CD4-positive, CD25-positive, alpha-beta regulatory T cell (primary cell): Measurements from ENCODE around the gene APOBEC3H. TPM values are rescaled to one million over a fixed set of nuclear protein-coding genes. Genes with fewer than 3 reads are reported as not detected.

Experiments
- ATAC-seq, 2 donors: fragments of 150-1000 bp; cut with Tn5 transposase; one replicate each; pipeline ENCODE4 v1.10.0; 2021; ENCODE audit warnings: low read depth in 2 of 2, moderate number of reproducible peaks in 2 of 2, moderate library complexity in 1 of 2
- DNase-seq, 3 donors: peaks; one replicate each; pipeline versions ENCODE4 v3.0.0 to v3.0.0-alpha.2; 2012 to 2022; ENCODE audit warnings: mixed read lengths in 1 of 3
- H3K27ac ChIP-seq: one replicate; pipeline ENCODE4 v1.7.0; 2013; ENCODE audit warnings: mild to moderate bottlenecking, low read length; ENCODE audit not compliant: insufficient read depth, poor library complexity, severe bottlenecking
- H3K27me3 ChIP-seq: one replicate; pipeline ENCODE4 v1.7.0; 2013; ENCODE audit warnings: low read length; ENCODE audit not compliant: control insufficient read depth, insufficient read depth
- H3K36me3 ChIP-seq: one replicate; pipeline ENCODE4 v1.7.0; 2013; ENCODE audit warnings: mild to moderate bottlenecking, low read length, moderate library complexity; ENCODE audit not compliant: control insufficient read depth, insufficient read depth
- H3K4me1 ChIP-seq: 2 replicates; pipeline ENCODE4 v1.7.0; 2013; ENCODE audit warnings: mild to moderate bottlenecking, low read length; ENCODE audit not compliant: insufficient read depth, control insufficient read depth, poor library complexity, severe bottlenecking
- H3K4me3 ChIP-seq: one replicate; pipeline ENCODE4 v1.7.0; 2013; ENCODE audit warnings: low read depth, mild to moderate bottlenecking, low read length, moderate library complexity
- H3K9me3 ChIP-seq, 2 experiments: 1 replicate in 1 of 2; 2 replicates in 1 of 2; pipeline ENCODE4 v1.7.0; 2013; ENCODE audit warnings: low read length in 2 of 2, mild to moderate bottlenecking in 1 of 2, moderate library complexity in 1 of 2; ENCODE audit not compliant: control insufficient read depth in 2 of 2
- H3K27ac Mint-ChIP-seq, 3 donors: one replicate each; pipeline ENCODE4 v1.8.0; 2020 to 2022; ENCODE audit warnings: mild to moderate bottlenecking in 3 of 3, mixed read lengths in 3 of 3, moderate library complexity in 2 of 3
- H3K27me3 Mint-ChIP-seq: one replicate; pipeline ENCODE4 v1.8.0; 2022; ENCODE audit warnings: mild to moderate bottlenecking, mixed read lengths
- H3K36me3 Mint-ChIP-seq: one replicate; pipeline ENCODE4 v1.8.0; 2020; ENCODE audit warnings: mixed read lengths
- H3K4me1 Mint-ChIP-seq, 4 donors: one replicate each; pipeline ENCODE4 v1.8.0; 2020 to 2022; ENCODE audit warnings: mixed read lengths in 4 of 4, mild to moderate bottlenecking in 1 of 4
- H3K4me3 Mint-ChIP-seq, 4 donors: one replicate each; pipeline ENCODE4 v1.8.0; 2020 to 2022; ENCODE audit warnings: mild to moderate bottlenecking in 4 of 4, mixed read lengths in 4 of 4, moderate library complexity in 3 of 4
- H3K9me3 Mint-ChIP-seq, 7 donors: one replicate each; pipeline ENCODE4 v1.8.0; 2020 to 2022; ENCODE audit warnings: mixed read lengths in 7 of 7, mild to moderate bottlenecking in 3 of 7, moderate library complexity in 2 of 7
- polyA plus RNA-seq, 4 donors: library from polyadenylated mRNA; unstranded; fragments of 300-500 nt; fragmentation: Illumina TruSeq; gene quantifications; one replicate each; pipeline ENCODE4 v1.2.3, GENCODE V29; 2021
- total RNA-seq: library from RNA; stranded (reverse); gene quantifications from one replicate; pipeline ENCODE4 v1.2.3, GENCODE V29; 2022

APOBEC3H gene
- total and polyA plus RNA-seq, 5 donors from 2014 or later: 1.7 to 7.8 (median 2.6) TPM

- Mint-ChIP-seq H3K36me3 (no peaks in the 10 kb centered on the region), H3K4me1 (peaks cover 0 to 2% (median 0%) of the 10 kb centered on the region in 4 donors), H3K27ac (no peak overlapping the region), H3K4me3 (no peak overlapping the region), H3K9me3 (no peaks in the 10 kb centered on the region), H3K27me3 (no peaks in the 10 kb centered on the region)
- no peak for DNase-seq
- Histone ChIP-seq H3K27me3 (no peaks in the 10 kb centered on the region), H3K27ac (no peak overlapping the region), H3K36me3 (no peaks in the 10 kb centered on the region), H3K4me3 (no peak overlapping the region), H3K4me1 (no peaks in the 10 kb centered on the region), H3K9me3 (no peaks in the 10 kb centered on the region)
- ATAC-seq: no peak
These were observed 9.3 kb downstream of the APOBEC3H start for GRCh38 chr22:39106326-39106725.

GRCh38 chr22:39108487-39108886 is 11.4 kb downstream of the APOBEC3H start:
- no peaks in the 10 kb centered on the region for H3K27me3 Mint-ChIP-seq
- H3K4me1 ChIP-seq: no peaks in the 10 kb centered on the region

GRCh38 chr22:39109361-39109760 is 12.3 kb downstream of the APOBEC3H start:
- ATAC-seq (no peak), DNase-seq (no peak)
- Mint-ChIP-seq H3K4me3 (no peak overlapping the region), H3K27ac (no peak overlapping the region), H3K27me3 (no peaks in the 10 kb centered on the region), H3K9me3 (no peaks in the 10 kb centered on the region), H3K36me3 (no peaks in the 10 kb centered on the region), H3K4me1 (no peaks in the 10 kb centered on the region)
- Histone ChIP-seq H3K4me3 (no peak overlapping the region), H3K27me3 (no peaks in the 10 kb centered on the region), H3K4me1 (no peaks in the 10 kb centered on the region), H3K27ac (no peak overlapping the region), H3K9me3 (no peaks in the 10 kb centered on the region), H3K36me3 (no peaks in the 10 kb centered on the region)

More at GRCh38 chr22:39108487-39108886, 11.4 kb downstream of the APOBEC3H start:
- H3K9me3 Mint-ChIP-seq: no peaks in the 10 kb centered on the region
- DNase-seq (no peak), ATAC-seq (no peak)
- H3K4me3 Mint-ChIP-seq: no peak overlapping the region
- Histone ChIP-seq H3K36me3 (no peaks in the 10 kb centered on the region), H3K4me3 (no peak overlapping the region), H3K27me3 (no peaks in the 10 kb centered on the region), H3K9me3 (no peaks in the 10 kb centered on the region), H3K27ac (no peak overlapping the region)
- H3K36me3 Mint-ChIP-seq: no peaks in the 10 kb centered on the region
- no peaks in the 10 kb centered on the region for H3K4me1 Mint-ChIP-seq
- H3K27ac Mint-ChIP-seq: no peak overlapping the region

GRCh38 chr22:39110631-39111561 is 13.9 kb downstream of the APOBEC3H start:
- ATAC-seq (no peak), DNase-seq (no peak)
- H3K9me3 ChIP-seq: no peaks in the 10 kb centered on the region
- Mint-ChIP-seq H3K27ac (peak overlapping the region in 1 of 3 donors; percentile 15), H3K4me1 (peaks cover 2 to 9% (median 5%) of the 10 kb centered on the region in 4 donors), H3K9me3 (no peaks in the 10 kb centered on the region), H3K27me3 (no peaks in the 10 kb centered on the region), H3K4me3 (no peak overlapping the region), H3K36me3 (no peaks in the 10 kb centered on the region)
- no peaks in the 10 kb centered on the region for H3K27me3 ChIP-seq
- H3K4me3 ChIP-seq: no peak overlapping the region
- no peak overlapping the region for H3K27ac ChIP-seq
- H3K4me1 ChIP-seq: no peaks in the 10 kb centered on the region
- no peaks in the 10 kb centered on the region for H3K36me3 ChIP-seq

- Histone ChIP-seq H3K36me3 (no peaks in the 10 kb centered on the region), H3K4me3 (no peak overlapping the region), H3K27ac (no peak overlapping the region), H3K4me1 (peaks cover 27% of the 10 kb centered on the region), H3K9me3 (no peaks in the 10 kb centered on the region), H3K27me3 (no peaks in the 10 kb centered on the region)
- DNase-seq: no peak
- H3K36me3 Mint-ChIP-seq: no peaks in the 10 kb centered on the region
- no peak overlapping the region for H3K27ac Mint-ChIP-seq
- no peak overlapping the region for H3K4me3 Mint-ChIP-seq
- H3K9me3 Mint-ChIP-seq: no peaks in the 10 kb centered on the region
- ATAC-seq: no peak
- H3K4me1 Mint-ChIP-seq: peaks cover 16 to 32% (median 24%) of the 10 kb centered on the region in 4 donors
- H3K27me3 Mint-ChIP-seq: no peaks in the 10 kb centered on the region
These were observed 17.1 kb downstream of the APOBEC3H start for GRCh38 chr22:39114112-39114511.

- Histone ChIP-seq H3K27ac (no peak overlapping the region), H3K9me3 (no peaks in the 10 kb centered on the region), H3K4me1 (peaks cover 27% of the 10 kb centered on the region), H3K36me3 (no peaks in the 10 kb centered on the region), H3K27me3 (no peaks in the 10 kb centered on the region), H3K4me3 (no peak overlapping the region)
- H3K4me3 Mint-ChIP-seq: peak overlapping the region in 1 of 4 donors; percentile 33
- peak overlapping the region; percentile 27 to 74 (median 57) for H3K27ac Mint-ChIP-seq
- no peak for ATAC-seq
- no peaks in the 10 kb centered on the region for H3K9me3 Mint-ChIP-seq
- H3K4me1 Mint-ChIP-seq: peaks cover 16 to 32% (median 24%) of the 10 kb centered on the region in 4 donors
- no peaks in the 10 kb centered on the region for H3K36me3 Mint-ChIP-seq
- no peaks in the 10 kb centered on the region for H3K27me3 Mint-ChIP-seq
- no peak for DNase-seq
These were observed 18.5 kb downstream of the APOBEC3H start for GRCh38 chr22:39115570-39115969.

GRCh38 chr22:39115977-39116621 is 19.1 kb downstream of the APOBEC3H start:
- Mint-ChIP-seq H3K4me1 (peaks cover 16 to 33% (median 25%) of the 10 kb centered on the region in 4 donors), H3K4me3 (peak overlapping the region in 1 of 4 donors; percentile 33)
- H3K27ac ChIP-seq: peak overlapping the region; percentile 86

More at GRCh38 chr22:39115977-39116621, 19.1 kb downstream of the APOBEC3H start:
- Histone ChIP-seq H3K27me3 (no peaks in the 10 kb centered on the region), H3K9me3 (no peaks in the 10 kb centered on the region), H3K4me3 (no peak overlapping the region), H3K36me3 (no peaks in the 10 kb centered on the region), H3K4me1 (peaks cover 27% of the 10 kb centered on the region)
- ATAC-seq (no peak), DNase-seq (no peak)
- H3K36me3 Mint-ChIP-seq: no peaks in the 10 kb centered on the region
- H3K27ac Mint-ChIP-seq: peak overlapping the region; percentile 27 to 74 (median 57)
- no peaks in the 10 kb centered on the region for H3K9me3 Mint-ChIP-seq
- H3K27me3 Mint-ChIP-seq: no peaks in the 10 kb centered on the region
